ENCODE data around the gene SLIT1.

SLIT1 gene

DNA sequence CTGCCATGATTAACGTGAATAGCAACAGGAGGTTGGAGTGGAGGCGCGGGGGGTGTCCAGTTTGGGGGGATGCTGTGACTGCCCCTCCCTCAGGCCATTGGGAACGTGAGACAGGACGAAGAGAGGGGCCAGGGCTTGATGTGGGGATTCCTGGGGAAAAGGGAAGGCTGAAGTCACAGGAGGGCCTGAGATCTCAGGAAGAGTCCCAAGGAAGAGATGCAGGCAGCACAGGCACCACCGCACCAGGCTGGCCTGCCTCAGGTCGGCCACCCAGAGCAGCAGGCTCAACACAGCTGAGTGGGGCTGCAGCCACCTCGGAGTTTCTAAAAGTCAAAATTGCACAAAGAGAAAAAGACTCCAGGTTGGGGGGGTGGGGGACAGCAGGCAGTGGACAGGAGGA is 86.7 kb downstream of the SLIT1 start:
- peaks cover 60% of the 10 kb centered on the region for H4K20me1 ChIP-seq
- peak overlapping the region; percentile 91 for H3K4me2 ChIP-seq
- H3K9ac ChIP-seq: no peak overlapping the region
- H3K27ac ChIP-seq: no peak overlapping the region
- peaks cover 45% of the 10 kb centered on the region for H3K27me3 ChIP-seq
- TF ChIP-seq Cebpa-rat (IDR thresholded peaks at IDR 0.05): no peak
- H3K36me3 ChIP-seq: no peaks in the 10 kb centered on the region
- H3K9me3 ChIP-seq: no peaks in the 10 kb centered on the region
- peaks cover 81% of the 10 kb centered on the region for H3K4me1 ChIP-seq
- H3K4me3 ChIP-seq: no peak overlapping the region

DNA sequence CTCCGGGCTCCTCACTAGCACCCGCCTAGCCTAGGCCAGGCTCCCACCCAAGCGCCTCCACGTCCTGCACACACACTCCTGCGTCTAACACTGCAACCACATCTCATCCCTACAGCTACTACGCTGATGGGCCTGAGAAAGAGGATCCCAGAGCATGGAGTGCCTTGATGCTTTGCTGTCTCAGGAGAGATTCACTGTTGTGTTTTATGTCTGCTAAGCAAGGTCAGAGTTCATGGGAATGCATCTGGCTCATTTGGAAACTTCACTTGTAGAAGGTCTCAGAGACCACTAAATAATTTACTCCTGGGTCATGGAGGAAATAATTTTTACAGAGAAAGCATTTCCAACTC is 88.7 kb downstream of the SLIT1 start:
- Histone ChIP-seq H3K36me3 (no peaks in the 10 kb centered on the region), H3K4me3 (no peak overlapping the region), H3K4me2 (peak overlapping the region; percentile 91), H3K9ac (no peak overlapping the region), H3K27me3 (peaks cover 38% of the 10 kb centered on the region), H3K27ac (0 out of 2 replicates have a peak overlapping the region, but pooled peaks have one; percentile 5), H3K9me3 (0 out of 2 replicates have a peak, but pooled peaks cover 5% of the 10 kb centered on the region), H3K4me1 (peaks cover 74% of the 10 kb centered on the region), H4K20me1 (peaks cover 60% of the 10 kb centered on the region)
- TF ChIP-seq Cebpa-rat (IDR thresholded peaks at IDR 0.05): no peak

DNA sequence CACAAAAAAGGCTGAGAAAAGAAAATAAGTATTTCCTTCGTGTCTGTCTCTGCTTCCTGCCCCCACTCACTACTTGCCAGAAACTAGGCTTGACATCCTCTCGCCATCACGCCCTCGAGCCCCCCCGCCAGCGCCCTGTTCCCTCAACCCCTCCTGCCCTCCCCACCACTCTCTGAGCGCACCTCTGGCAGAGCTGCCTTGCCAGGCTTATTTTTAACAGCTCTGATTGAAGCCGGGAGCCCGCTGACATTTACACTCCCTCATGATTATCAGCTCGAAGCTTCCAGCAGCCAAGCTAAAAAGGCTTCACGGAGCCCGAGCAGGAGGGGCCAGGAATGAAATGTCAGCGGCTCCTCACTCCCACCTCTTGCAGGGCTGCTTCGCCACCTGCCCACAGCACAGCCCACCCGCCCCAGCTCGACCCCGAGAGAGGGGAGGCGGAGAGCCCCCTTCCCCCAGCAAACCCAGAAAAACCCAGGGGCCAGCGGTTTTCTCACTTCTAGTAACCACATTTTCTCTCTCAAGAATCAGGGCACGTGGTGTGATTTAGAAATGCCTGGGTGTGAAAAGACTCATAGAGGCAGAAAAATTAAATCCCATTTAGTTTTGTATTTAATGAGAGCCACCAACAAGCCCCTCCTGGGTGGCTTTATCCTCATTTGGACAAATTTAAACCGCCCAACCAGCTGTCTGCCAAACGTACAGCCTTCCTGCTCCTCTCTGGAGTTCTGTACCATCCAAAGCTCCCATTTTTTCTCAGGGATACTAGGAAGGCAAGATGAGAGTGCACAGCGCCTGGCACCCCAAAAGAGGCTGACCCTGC is 89.3 kb downstream of the SLIT1 start:
- TF ChIP-seq Cebpa-rat (IDR thresholded peaks at IDR 0.05): no peak
- peak overlapping the region; percentile 43; the same call in 1 of the 2 replicates for H3K4me3 ChIP-seq
- H4K20me1 ChIP-seq: peaks cover 56% of the 10 kb centered on the region
- 0 out of 2 replicates have a peak overlapping the region, but pooled peaks have one; percentile 5 for H3K27ac ChIP-seq
- no peaks in the 10 kb centered on the region for H3K36me3 ChIP-seq
- peaks cover 68% of the 10 kb centered on the region for H3K4me1 ChIP-seq
- 0 out of 2 replicates have a peak, but pooled peaks cover 5% of the 10 kb centered on the region for H3K9me3 ChIP-seq
- no peak overlapping the region for H3K9ac ChIP-seq
- peak overlapping the region; percentile 91 for H3K4me2 ChIP-seq
- peaks cover 38% of the 10 kb centered on the region for H3K27me3 ChIP-seq

DNA sequence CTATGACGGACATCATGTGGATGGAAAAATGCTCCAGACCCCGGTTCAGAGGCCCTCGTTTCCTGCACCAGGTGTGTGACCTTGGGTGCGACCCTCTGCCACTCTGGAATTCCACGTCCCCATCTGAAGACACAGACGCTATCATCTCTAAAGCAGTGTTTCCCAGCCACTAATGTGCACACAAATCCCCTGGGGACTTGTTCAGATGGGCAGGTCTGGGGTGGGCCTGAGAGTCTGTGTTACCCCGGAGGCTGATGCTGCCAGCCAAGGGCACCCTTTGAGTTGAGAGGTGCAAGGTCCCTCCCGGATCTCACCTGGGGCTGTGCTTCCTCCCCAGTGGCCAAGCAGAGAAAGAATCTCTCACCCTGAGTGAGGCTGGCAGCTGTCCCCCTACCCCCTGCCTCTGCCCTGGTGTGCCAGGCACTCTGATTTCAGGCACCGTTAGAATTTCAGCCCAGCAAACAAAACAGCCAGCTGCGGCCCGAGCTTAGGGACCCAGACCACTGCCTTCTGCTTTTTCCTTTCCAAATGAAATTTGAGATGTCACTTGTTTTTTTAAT is 90.0 kb downstream of the SLIT1 start:
- peak overlapping the region; percentile 91 for H3K4me2 ChIP-seq
- peak overlapping the region; percentile 43; the same call in 1 of the 2 replicates for H3K4me3 ChIP-seq
- H3K9ac ChIP-seq: no peak overlapping the region
- peaks cover 52% of the 10 kb centered on the region for H4K20me1 ChIP-seq
- 0 out of 2 replicates have a peak, but pooled peaks cover 5% of the 10 kb centered on the region for H3K9me3 ChIP-seq
- no peak for TF ChIP-seq Cebpa-rat (IDR thresholded peaks at IDR 0.05)
- peaks cover 38% of the 10 kb centered on the region for H3K27me3 ChIP-seq
- 0 out of 2 replicates have a peak overlapping the region, but pooled peaks have one; percentile 5 for H3K27ac ChIP-seq
- H3K4me1 ChIP-seq: peaks cover 61% of the 10 kb centered on the region
- H3K36me3 ChIP-seq: no peaks in the 10 kb centered on the region

DNA sequence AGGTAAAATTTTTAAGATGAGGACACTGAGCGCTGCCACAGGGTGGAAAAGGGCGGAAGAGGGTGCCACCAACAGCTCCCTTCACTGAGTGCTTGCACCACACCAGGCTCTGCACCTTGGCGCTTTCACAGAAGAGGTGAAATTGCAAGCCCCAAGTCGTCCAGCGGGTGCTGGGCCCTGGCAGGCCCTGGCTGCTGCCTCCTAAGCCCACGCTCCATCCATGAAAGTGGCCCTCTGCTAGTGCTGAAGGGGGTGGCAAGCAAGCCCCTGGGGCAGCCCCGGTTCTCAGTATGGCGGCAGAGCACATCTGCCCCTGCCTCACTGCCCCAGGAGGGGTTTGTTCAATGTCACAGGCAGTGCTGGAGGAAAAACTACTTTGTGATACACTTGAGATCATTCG is 95.1 kb downstream of the SLIT1 start:
- peaks cover 9% of the 10 kb centered on the region for H3K4me1 ChIP-seq
- no peak overlapping the region for H3K27ac ChIP-seq
- H4K20me1 ChIP-seq: peaks cover 16% of the 10 kb centered on the region
- H3K9me3 ChIP-seq: 0 out of 2 replicates have a peak, but pooled peaks cover 5% of the 10 kb centered on the region
- no peak overlapping the region for H3K9ac ChIP-seq
- no peaks in the 10 kb centered on the region for H3K36me3 ChIP-seq
- peaks cover 7% of the 10 kb centered on the region; the same call in 1 of the 2 replicates for H3K27me3 ChIP-seq
- H3K4me3 ChIP-seq: no peak overlapping the region
- no peak for TF ChIP-seq Cebpa-rat (IDR thresholded peaks at IDR 0.05)
- H3K4me2 ChIP-seq: no peak overlapping the region

GRCh38 chr10:97090035-97090434 is 95.7 kb downstream of the SLIT1 start:
- Histone ChIP-seq H4K20me1 (peaks cover 10% of the 10 kb centered on the region; the same call in 1 of the 2 replicates), H3K27ac (no peak overlapping the region), H3K4me3 (no peak overlapping the region), H3K4me2 (no peak overlapping the region), H3K4me1 (peaks cover 3% of the 10 kb centered on the region), H3K27me3 (peaks cover 3% of the 10 kb centered on the region; the same call in 1 of the 2 replicates), H3K9me3 (0 out of 2 replicates have a peak, but pooled peaks cover 5% of the 10 kb centered on the region), H3K9ac (no peak overlapping the region), H3K36me3 (no peaks in the 10 kb centered on the region)
- TF ChIP-seq Cebpa-rat (IDR thresholded peaks at IDR 0.05): no peak

- no peaks in the 10 kb centered on the region for H3K4me1 ChIP-seq
- H3K36me3 ChIP-seq: no peaks in the 10 kb centered on the region
- TF ChIP-seq Cebpa-rat (IDR thresholded peaks at IDR 0.05): no peak
- H3K9ac ChIP-seq: no peak overlapping the region
- 0 out of 2 replicates have a peak, but pooled peaks cover 5% of the 10 kb centered on the region for H3K9me3 ChIP-seq
- H3K27me3 ChIP-seq: no peaks in the 10 kb centered on the region
- peaks cover 9% of the 10 kb centered on the region; the same call in 1 of the 2 replicates for H4K20me1 ChIP-seq
- H3K4me3 ChIP-seq: no peak overlapping the region
- H3K27ac ChIP-seq: no peak overlapping the region
- 0 out of 2 replicates have a peak overlapping the region, but pooled peaks have one; percentile 7 for H3K4me2 ChIP-seq
Observed at GRCh38 chr10:97089209-97089870, 96.4 kb downstream of the SLIT1 start.

DNA sequence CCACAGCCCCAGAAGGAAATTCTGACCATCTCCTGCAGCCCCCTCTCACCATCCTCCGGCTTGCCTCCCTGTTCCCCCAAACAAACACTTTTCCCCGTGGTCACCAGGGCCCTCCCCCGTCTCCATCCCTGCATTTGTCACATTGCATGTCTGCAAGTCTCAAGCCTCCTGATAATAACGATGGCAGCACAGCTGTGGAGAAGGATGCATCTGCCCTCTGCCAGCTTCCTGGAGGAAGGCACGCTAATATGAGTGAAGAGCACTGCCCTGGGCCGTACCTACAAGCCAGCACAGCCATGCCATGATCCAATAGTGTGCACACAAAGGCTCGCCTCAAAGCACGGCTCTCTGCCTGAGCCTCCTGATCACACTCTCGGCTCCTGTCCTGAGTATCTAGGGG is 98.5 kb downstream of the SLIT1 start:
- TF ChIP-seq Cebpa-rat (IDR thresholded peaks at IDR 0.05): no peak
- H3K27me3 ChIP-seq: no peaks in the 10 kb centered on the region
- peaks cover 30% of the 10 kb centered on the region; the same call in 1 of the 2 replicates for H4K20me1 ChIP-seq
- no peaks in the 10 kb centered on the region for H3K4me1 ChIP-seq
- no peaks in the 10 kb centered on the region for H3K9me3 ChIP-seq
- H3K4me3 ChIP-seq: no peak overlapping the region
- no peaks in the 10 kb centered on the region for H3K36me3 ChIP-seq
- H3K4me2 ChIP-seq: no peak overlapping the region
- no peak overlapping the region for H3K9ac ChIP-seq
- no peak overlapping the region for H3K27ac ChIP-seq

DNA sequence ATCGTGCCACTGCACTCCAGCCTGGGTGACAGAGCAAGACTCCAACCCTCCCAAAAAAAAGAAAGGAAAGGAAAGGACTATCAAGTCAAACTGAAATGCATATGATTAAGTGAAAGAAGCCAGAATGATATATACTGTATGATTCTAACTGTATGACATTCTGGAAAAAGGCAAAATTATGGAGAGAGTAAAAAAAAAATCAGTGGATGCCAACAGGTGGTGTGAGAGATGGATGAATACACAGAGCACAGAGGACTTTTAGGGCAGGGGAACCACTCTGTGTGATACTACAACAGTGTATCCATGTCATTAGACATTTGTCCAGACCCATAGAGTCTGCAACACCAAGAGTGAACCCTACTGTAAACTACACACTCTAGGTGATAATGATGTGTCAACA is 99.2 kb downstream of the SLIT1 start:
- Histone ChIP-seq H3K9ac (no peak overlapping the region), H3K4me2 (no peak overlapping the region), H4K20me1 (peaks cover 30% of the 10 kb centered on the region; the same call in 1 of the 2 replicates), H3K27me3 (no peaks in the 10 kb centered on the region), H3K4me1 (no peaks in the 10 kb centered on the region), H3K27ac (no peak overlapping the region), H3K9me3 (no peaks in the 10 kb centered on the region), H3K36me3 (no peaks in the 10 kb centered on the region), H3K4me3 (no peak overlapping the region)
- TF ChIP-seq Cebpa-rat (IDR thresholded peaks at IDR 0.05): no peak
